Measurements from ENCODE around the gene C2CD2. TPM values are rescaled to one million over a fixed set of nuclear protein-coding genes. Genes with fewer than 3 reads are reported as not detected.

Gene C2CD2
- total RNA-seq, 2 experiments from 2014 or later: 8.2 to 8.8 TPM

- Histone ChIP-seq H3K4me3 (ENCODE audit: low read length) (no peak overlapping the region), H3K4me1 (ENCODE audit: insufficient read depth, low read length) (peaks cover under 1% of the 10 kb centered on the region), H3K36me3 (ENCODE audit: insufficient read depth, low read length) (no peaks in the 10 kb centered on the region), H3K27ac (ENCODE audit: low read depth in 1 of 2, low read length in 2 of 2) (no peak overlapping the region), H3K27me3 (ENCODE audit: control insufficient read depth in 1 of 2, insufficient read depth in 2 of 2, low read length in 2 of 2) (peaks cover 0 to 4% of the 10 kb centered on the region in 2 experiments), H3K9me3 (ENCODE audit: control insufficient read depth in 1 of 2, insufficient read depth in 1 of 2, low read length in 2 of 2) (no peaks in the 10 kb centered on the region)
- Mint-ChIP-seq H3K4me1 (ENCODE audit: low read depth) (peaks cover 5% of the 10 kb centered on the region), H3K27ac (no peak overlapping the region), H3K4me3 (no peak overlapping the region), H3K9me3 (peaks cover 8% of the 10 kb centered on the region), H3K36me3 (ENCODE audit: low read depth) (no peaks in the 10 kb centered on the region), H3K27me3 (no peaks in the 10 kb centered on the region)
- DNase-seq (no peak), ATAC-seq (ENCODE audit: poor library complexity) (no peak)
- CTCF ChIA-PET: no interaction called here
- POLR2A ChIA-PET: no interaction called here
- TF ChIP-seq CTCF (IDR thresholded peaks at IDR 0.05): no peak
- intact Hi-C loops (cut with DNase I, micrococcal nuclease): no loop called here
Measured at GRCh38 chr21:41979751-41980369, 26.0 kb upstream of the C2CD2 start.

- no peak overlapping the region for H3K27ac Mint-ChIP-seq
- intact Hi-C loops (cut with DNase I, micrococcal nuclease): no loop called here
- ATAC-seq (ENCODE audit: poor library complexity) (no peak), DNase-seq (no peak)
- Histone ChIP-seq H3K9me3 (ENCODE audit: control insufficient read depth in 1 of 2, insufficient read depth in 1 of 2, low read length in 2 of 2) (no peaks in the 10 kb centered on the region), H3K27me3 (ENCODE audit: control insufficient read depth in 1 of 2, insufficient read depth in 2 of 2, low read length in 2 of 2) (peaks cover 0 to 4% of the 10 kb centered on the region in 2 experiments), H3K27ac (ENCODE audit: low read depth in 1 of 2, low read length in 2 of 2) (no peak overlapping the region), H3K4me3 (ENCODE audit: low read length) (no peak overlapping the region), H3K36me3 (ENCODE audit: insufficient read depth, low read length) (no peaks in the 10 kb centered on the region), H3K4me1 (ENCODE audit: insufficient read depth, low read length) (peaks cover 6% of the 10 kb centered on the region)
- H3K4me3 Mint-ChIP-seq: no peak overlapping the region
- no peaks in the 10 kb centered on the region for H3K36me3 Mint-ChIP-seq (ENCODE audit: low read depth)
- H3K4me1 Mint-ChIP-seq (ENCODE audit: low read depth): peaks cover 10% of the 10 kb centered on the region
- POLR2A ChIA-PET: no interaction called here
- CTCF ChIA-PET: no interaction called here
- peaks cover 8% of the 10 kb centered on the region for H3K9me3 Mint-ChIP-seq
- TF ChIP-seq CTCF (IDR thresholded peaks at IDR 0.05): no peak
- no peaks in the 10 kb centered on the region for H3K27me3 Mint-ChIP-seq
Measured at GRCh38 chr21:41979335-41979734, 25.5 kb upstream of the C2CD2 start.

- ChIA-PET POLR2A (no interaction called here), CTCF (no interaction called here)
- Mint-ChIP-seq H3K27ac (no peak overlapping the region), H3K9me3 (peaks cover under 1% of the 10 kb centered on the region), H3K36me3 (ENCODE audit: low read depth) (no peaks in the 10 kb centered on the region), H3K27me3 (no peaks in the 10 kb centered on the region), H3K4me1 (ENCODE audit: low read depth) (peaks cover 22% of the 10 kb centered on the region), H3K4me3 (no peak overlapping the region)
- Histone ChIP-seq H3K36me3 (ENCODE audit: insufficient read depth, low read length) (no peaks in the 10 kb centered on the region), H3K27ac (ENCODE audit: low read depth in 1 of 2, low read length in 2 of 2) (no peak overlapping the region), H3K4me1 (ENCODE audit: insufficient read depth, low read length) (peaks cover 15% of the 10 kb centered on the region), H3K9me3 (ENCODE audit: control insufficient read depth in 1 of 2, insufficient read depth in 1 of 2, low read length in 2 of 2) (peaks cover 0 to 16% of the 10 kb centered on the region in 2 experiments), H3K4me3 (ENCODE audit: low read length) (no peak overlapping the region), H3K27me3 (ENCODE audit: control insufficient read depth in 1 of 2, insufficient read depth in 2 of 2, low read length in 2 of 2) (peaks cover 0 to 4% of the 10 kb centered on the region in 2 experiments)
- no peak for TF ChIP-seq CTCF (IDR thresholded peaks at IDR 0.05)
- ATAC-seq (ENCODE audit: poor library complexity): no peak
- intact Hi-C loops (cut with DNase I, micrococcal nuclease): no loop called here
- no peak for DNase-seq
Measured at GRCh38 chr21:41977034-41977950, 23.5 kb upstream of the C2CD2 start.
